ENCODE data around the gene COLEC11. TPM values are rescaled to one million over a fixed set of nuclear protein-coding genes. Genes with fewer than 3 reads are reported as not detected.
"Not testable (repeated sequence)": the region's sequence is repeated elsewhere in the genome, so short reads cannot be mapped to it uniquely, and the experiment has no call there.

Gene COLEC11
- total RNA-seq, 1 experiment from 2014 or later: not detected

DNA sequence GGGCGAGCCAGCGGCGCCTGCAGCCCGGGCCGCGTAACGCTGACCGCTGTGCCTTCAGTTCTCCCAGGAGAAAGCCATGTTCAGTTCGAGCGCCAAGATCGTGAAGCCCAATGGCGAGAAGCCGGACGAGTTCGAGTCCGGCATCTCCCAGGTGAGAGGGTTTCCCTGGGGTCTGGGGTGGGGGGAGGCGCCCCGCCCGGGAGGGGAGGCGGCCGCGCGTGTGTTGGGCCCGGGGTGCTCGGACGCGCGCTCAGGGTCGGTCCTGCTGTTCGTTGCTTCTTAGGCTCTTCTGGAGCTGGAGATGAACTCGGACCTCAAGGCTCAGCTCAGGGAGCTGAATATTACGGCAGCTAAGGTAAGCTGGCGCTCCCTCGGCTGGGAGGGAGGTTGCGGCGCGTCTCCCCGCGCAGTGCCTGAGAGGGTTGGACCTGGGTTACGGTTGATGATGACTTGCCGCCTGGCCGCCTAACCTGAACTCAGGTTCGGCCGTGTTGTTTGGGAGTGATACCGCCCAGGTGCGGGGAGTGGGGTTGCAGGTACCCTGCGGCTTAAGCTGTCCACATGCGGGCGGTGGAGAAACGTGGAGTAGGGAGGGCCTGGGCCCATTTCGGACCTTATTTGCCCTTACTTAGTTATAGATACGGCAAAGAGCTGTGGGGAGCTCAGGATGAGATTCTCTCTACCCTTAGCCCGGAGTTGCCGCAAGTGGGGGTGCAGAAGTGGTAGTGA, 19.2 kb upstream of the COLEC11 start:
- Mint-ChIP-seq H3K9me3 (ENCODE audit: low read depth, unreplicated experiment) (no peaks in the 10 kb centered on the region), H3K27ac (ENCODE audit: unreplicated experiment) (peak overlapping the region; percentile 96), H3K36me3 (ENCODE audit: insufficient read depth, unreplicated experiment) (peaks cover 61% of the 10 kb centered on the region), H3K4me1 (ENCODE audit: low read depth, unreplicated experiment) (peaks cover 37% of the 10 kb centered on the region), H3K4me3 (ENCODE audit: low read depth, unreplicated experiment) (peak overlapping the region; percentile 93), H3K27me3 (ENCODE audit: unreplicated experiment) (no peaks in the 10 kb centered on the region)
- CTCF ChIA-PET: no interaction called here
- no TSS peak for BruUV-seq (replicated peaks)
- peak; percentile 6 for DNase-seq
- intact Hi-C loops (cut with micrococcal nuclease; ENCODE audit: unreplicated experiment): loop anchor here (5.0 kb wide), 1 partner anchor 77 kb away; no protein-coding TSS in a partner anchor
- TF ChIP-seq, protein P1, sequence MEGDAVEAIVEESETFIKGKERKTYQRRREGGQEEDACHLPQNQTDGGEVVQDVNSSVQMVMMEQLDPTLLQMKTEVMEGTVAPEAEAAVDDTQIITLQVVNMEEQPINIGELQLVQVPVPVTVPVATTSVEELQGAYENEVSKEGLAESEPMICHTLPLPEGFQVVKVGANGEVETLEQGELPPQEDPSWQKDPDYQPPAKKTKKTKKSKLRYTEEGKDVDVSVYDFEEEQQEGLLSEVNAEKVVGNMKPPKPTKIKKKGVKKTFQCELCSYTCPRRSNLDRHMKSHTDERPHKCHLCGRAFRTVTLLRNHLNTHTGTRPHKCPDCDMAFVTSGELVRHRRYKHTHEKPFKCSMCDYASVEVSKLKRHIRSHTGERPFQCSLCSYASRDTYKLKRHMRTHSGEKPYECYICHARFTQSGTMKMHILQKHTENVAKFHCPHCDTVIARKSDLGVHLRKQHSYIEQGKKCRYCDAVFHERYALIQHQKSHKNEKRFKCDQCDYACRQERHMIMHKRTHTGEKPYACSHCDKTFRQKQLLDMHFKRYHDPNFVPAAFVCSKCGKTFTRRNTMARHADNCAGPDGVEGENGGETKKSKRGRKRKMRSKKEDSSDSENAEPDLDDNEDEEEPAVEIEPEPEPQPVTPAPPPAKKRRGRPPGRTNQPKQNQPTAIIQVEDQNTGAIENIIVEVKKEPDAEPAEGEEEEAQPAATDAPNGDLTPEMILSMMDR (IDR thresholded peaks at IDR 0.05; ENCODE audit: unreplicated experiment): no peak

DNA sequence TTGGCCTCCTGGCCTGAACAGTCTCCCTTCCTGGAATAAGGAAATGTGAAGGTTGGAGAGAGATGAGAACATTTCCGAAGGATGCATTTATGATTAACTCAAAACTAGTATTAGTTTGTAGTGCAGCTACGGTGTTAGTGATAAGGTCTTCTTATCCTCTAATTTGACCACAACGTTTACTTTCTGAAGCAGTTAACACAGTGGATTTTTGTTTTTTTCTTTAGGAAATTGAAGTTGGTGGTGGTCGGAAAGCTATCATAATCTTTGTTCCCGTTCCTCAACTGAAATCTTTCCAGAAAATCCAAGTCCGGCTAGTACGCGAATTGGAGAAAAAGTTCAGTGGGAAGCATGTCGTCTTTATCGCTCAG, 18.7 kb upstream of the COLEC11 start:
- CTCF ChIA-PET: interaction anchor here (0.6 kb wide), 1 partner anchor 282 kb away, joined by 3 read pairs; no protein-coding TSS in a partner anchor
- H3K4me1 Mint-ChIP-seq (ENCODE audit: low read depth, unreplicated experiment): peaks cover 37% of the 10 kb centered on the region
- H3K27ac Mint-ChIP-seq (ENCODE audit: unreplicated experiment): peak overlapping the region; percentile 96
- peak overlapping the region; percentile 93 for H3K4me3 Mint-ChIP-seq (ENCODE audit: low read depth, unreplicated experiment)
- not testable (repeated sequence) for H3K27me3 Mint-ChIP-seq (ENCODE audit: unreplicated experiment); DNase-seq; H3K9me3 Mint-ChIP-seq (ENCODE audit: low read depth, unreplicated experiment); BruUV-seq (replicated peaks)
- H3K36me3 Mint-ChIP-seq (ENCODE audit: insufficient read depth, unreplicated experiment): peaks cover 66% of the 10 kb centered on the region
- intact Hi-C loops (cut with micrococcal nuclease; ENCODE audit: unreplicated experiment): loop anchor here (5.0 kb wide), 1 partner anchor 76 kb away; no protein-coding TSS in a partner anchor

DNA sequence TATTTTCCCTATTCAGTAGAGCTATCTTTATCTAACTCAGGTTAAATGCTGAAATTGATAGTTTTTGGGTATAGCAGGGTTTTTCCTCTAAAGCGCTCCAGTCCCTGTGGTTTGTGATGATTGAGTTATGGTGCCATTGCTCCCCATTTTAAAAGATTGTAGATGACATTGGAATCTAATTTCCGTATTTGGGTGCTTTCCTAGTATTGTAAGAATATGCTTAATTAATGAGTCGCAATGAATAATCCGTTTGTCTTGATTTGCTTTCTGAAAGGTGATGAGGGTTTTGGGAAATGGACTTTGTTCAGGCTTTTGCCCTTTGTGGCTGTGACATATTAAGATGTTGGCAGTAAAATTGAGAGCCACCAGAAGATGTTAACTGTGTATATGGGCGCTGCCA, 15.9 kb upstream of the COLEC11 start:
- H3K4me1 Mint-ChIP-seq (ENCODE audit: low read depth, unreplicated experiment): peaks cover 37% of the 10 kb centered on the region
- TF ChIP-seq, protein P1 (IDR thresholded peaks at IDR 0.05; ENCODE audit: unreplicated experiment): no peak
- no peak overlapping the region for H3K27ac Mint-ChIP-seq (ENCODE audit: unreplicated experiment)
- DNase-seq: no peak
- H3K36me3 Mint-ChIP-seq (ENCODE audit: insufficient read depth, unreplicated experiment): peaks cover 82% of the 10 kb centered on the region
- H3K4me3 Mint-ChIP-seq (ENCODE audit: low read depth, unreplicated experiment): peak overlapping the region; percentile 93
- BruUV-seq (replicated peaks): no TSS peak
- no peaks in the 10 kb centered on the region for H3K9me3 Mint-ChIP-seq (ENCODE audit: low read depth, unreplicated experiment)
- H3K27me3 Mint-ChIP-seq (ENCODE audit: unreplicated experiment): no peaks in the 10 kb centered on the region
- CTCF ChIA-PET: interaction anchor here (1.2 kb wide), 1 partner anchor 9 kb away, joined by 6 read pairs; no protein-coding TSS in a partner anchor
- intact Hi-C loops (cut with micrococcal nuclease; ENCODE audit: unreplicated experiment): loop anchor here (5.0 kb wide), 1 partner anchor 73 kb away; no protein-coding TSS in a partner anchor

DNA sequence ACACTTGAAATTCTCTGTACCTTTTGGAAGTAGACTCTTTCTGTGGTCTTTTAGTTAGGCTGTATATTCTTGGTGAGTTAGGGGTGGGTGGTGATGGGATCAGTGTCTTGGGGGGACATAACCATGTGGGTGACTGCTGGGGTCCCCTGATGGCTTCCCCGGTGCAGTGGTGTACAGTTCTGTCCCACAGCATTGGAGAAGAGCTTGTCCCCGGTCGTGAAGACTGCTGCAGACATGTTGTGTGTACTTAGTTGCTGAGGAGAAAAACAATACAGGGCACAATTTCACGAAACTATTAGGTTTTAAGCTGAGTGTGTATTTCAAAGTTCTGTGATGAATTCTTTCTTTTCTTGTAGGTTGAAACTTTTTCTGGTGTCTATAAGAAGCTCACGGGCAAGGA, 14.5 kb upstream of the COLEC11 start:
- BruUV-seq (replicated peaks): no TSS peak
- H3K4me1 Mint-ChIP-seq (ENCODE audit: low read depth, unreplicated experiment): peaks cover 37% of the 10 kb centered on the region
- no peak overlapping the region for H3K4me3 Mint-ChIP-seq (ENCODE audit: low read depth, unreplicated experiment)
- H3K9me3 Mint-ChIP-seq (ENCODE audit: low read depth, unreplicated experiment): no peaks in the 10 kb centered on the region
- H3K27ac Mint-ChIP-seq (ENCODE audit: unreplicated experiment): no peak overlapping the region
- TF ChIP-seq, protein P1 (IDR thresholded peaks at IDR 0.05; ENCODE audit: unreplicated experiment): no peak
- no peaks in the 10 kb centered on the region for H3K27me3 Mint-ChIP-seq (ENCODE audit: unreplicated experiment)
- CTCF ChIA-PET: no interaction called here
- peaks cover 74% of the 10 kb centered on the region for H3K36me3 Mint-ChIP-seq (ENCODE audit: insufficient read depth, unreplicated experiment)
- intact Hi-C loops (cut with micrococcal nuclease; ENCODE audit: unreplicated experiment): no loop called here
- DNase-seq: no peak
